PC-9 (cell line): ENCODE results near the gene RUVBL2. TPM values are rescaled to one million over a fixed set of nuclear protein-coding genes. Genes with fewer than 3 reads are reported as not detected.
A peak's percentile ranks its signal among the peaks of the same experiment; 100 is the strongest.

Source experiments
- BruUV-seq: library from RNA; stranded (reverse); fragments of 400-500 nt; replicated peaks from 2 replicates; lab custom pipeline; 2021; lab: Mats Ljungman, UMichigan
- CTCF ChIA-PET: fragments of 300-600 bp; sonication (Branson Sonifier 250); formaldehyde crosslinking; loops from one replicate; lab custom pipeline; 2022; ENCODE audit warnings: antibody characterized with exemption; lab: Charles Lee
- POLR2A ChIA-PET: fragments of 300-600 bp; sonication (Branson Sonifier 250); formaldehyde crosslinking; loops from one replicate; lab custom pipeline; 2022; ENCODE audit warnings: antibody characterized with exemption; ENCODE audit not compliant: unreplicated experiment; lab: Charles Lee
- DNase-seq, 2 experiments: peaks; one replicate each; pipeline versions ENCODE4 v3.0.0 to v3.0.0-alpha.2; 2015 to 2022; ENCODE audit warnings: mixed read lengths in 1 of 2
- H2AFZ ChIP-seq: fragments of 200-600 bp; sonication (generic); 2 replicates; pipeline ENCODE4 v1.8.1; 2017; ENCODE audit warnings: antibody characterized with exemption
- H3F3A ChIP-seq: fragments of 200-600 bp; sonication (generic); 2 replicates; pipeline ENCODE4 v1.8.1; 2017; ENCODE audit warnings: antibody characterized with exemption, mild to moderate bottlenecking, low read depth; ENCODE audit not compliant: insufficient read depth
- H3K27ac ChIP-seq: fragments of 200-600 bp; sonication (generic); 2 replicates; pipeline ENCODE4 v1.6.1; 2016; ENCODE audit warnings: mixed run types
- H3K27me3 ChIP-seq: fragments of 200-600 bp; sonication (generic); 2 replicates; pipeline ENCODE4 v1.6.1; 2016; ENCODE audit warnings: low read depth, mixed run types; ENCODE audit not compliant: insufficient read depth
- H3K36me3 ChIP-seq: fragments of 200-600 bp; sonication (generic); 2 replicates; pipeline ENCODE4 v1.6.1; 2016; ENCODE audit warnings: low read depth, mixed run types
- H3K4me1 ChIP-seq: fragments of 200-600 bp; sonication (generic); replicated peaks from 2 replicates; pipeline ENCODE4 v1.6.1; 2016; ENCODE audit warnings: mixed run types; ENCODE audit not compliant: insufficient read depth
- H3K4me2 ChIP-seq: fragments of 200-600 bp; sonication (generic); 2 replicates; pipeline ENCODE4 v1.6.1; 2017; ENCODE audit warnings: mixed run types
- H3K4me3 ChIP-seq: fragments of 200-600 bp; sonication (generic); 2 replicates; pipeline ENCODE4 v1.6.1; 2016; ENCODE audit warnings: mixed run types
- H3K79me2 ChIP-seq: fragments of 200-600 bp; sonication (generic); 2 replicates; pipeline ENCODE4 v1.6.1; 2017; ENCODE audit warnings: low read depth, mixed run types
- H3K9me2 ChIP-seq: fragments of 200-600 bp; sonication (generic); 2 replicates; pipeline ENCODE4 v1.8.1; 2017; ENCODE audit warnings: mild to moderate bottlenecking; ENCODE audit not compliant: insufficient read depth
- H3K9me3 ChIP-seq: fragments of 200-600 bp; sonication (generic); 2 replicates; pipeline ENCODE4 v1.8.1; 2016; ENCODE audit warnings: low read depth; ENCODE audit not compliant: insufficient read depth
- H4K20me1 ChIP-seq: fragments of 200-600 bp; sonication (generic); 2 replicates; pipeline ENCODE4 v1.8.1; 2017; ENCODE audit not compliant: insufficient read depth
- CTCF ChIP-seq: fragments of 200-600 bp; sonication (generic); conservative IDR thresholded peaks from 2 replicates; pipeline ENCODE4 v1.6.1; 2017; ENCODE audit warnings: mixed run types, antibody characterized with exemption, mild to moderate bottlenecking, moderate library complexity
- EZH2 ChIP-seq: fragments of 200-600 bp; sonication (generic); IDR thresholded peaks from 2 replicates; pipeline ENCODE4 v1.8.0; 2017; ENCODE audit warnings: antibody characterized with exemption, low read depth
- intact Hi-C: fragments of 100-400 bp; cut with micrococcal nuclease; formaldehyde crosslinking; loops from one replicate; pipeline ENCODE4 v1.10.0; 2022; ENCODE audit not compliant: unreplicated experiment
- total RNA-seq: library from RNA; stranded (reverse); gene quantifications from 2 replicates; pipeline ENCODE4 v1.2.3, GENCODE V29; 2021

Gene RUVBL2
- total RNA-seq, 1 experiment from 2014 or later = 179 TPM

- Histone ChIP-seq H3K36me3 (peaks cover 18% of the 10 kb centered on the region), H3K4me1 (peaks cover 28% of the 10 kb centered on the region), H3F3A (peaks cover 69% of the 10 kb centered on the region), H3K9me3 (no peaks in the 10 kb centered on the region), H3K79me2 (peaks cover 33% of the 10 kb centered on the region), H3K9me2 (no peaks in the 10 kb centered on the region), H3K4me3 (peak overlapping the region; percentile 84; the same call in 1 of the 2 replicates), H4K20me1 (peaks cover 22% of the 10 kb centered on the region), H3K27me3 (no peaks in the 10 kb centered on the region), H2AFZ (no peak overlapping the region), H3K4me2 (peak overlapping the region; percentile 84), H3K27ac (peak overlapping the region; percentile 37)
- peak in 1 of 2 experiments; percentile 38 for DNase-seq
- BruUV-seq = no TSS peak
- ChIA-PET POLR2A (interaction anchor here (0.5 to 1.0 kb wide), 10 partner anchors 12 to 317 kb away, joined by 3 to 17 read pairs (median 4); partner anchors contain the start of genes GYS1, HSD17B14 and RUVBL2), CTCF (no interaction called here)
- intact Hi-C loops = loop anchor here (5.0 to 10.0 kb wide), 2 partner anchors 320 to 483 kb away; partner anchors contain the start of gene CA11
- TF ChIP-seq EZH2 (no peak), CTCF (no peak)
These were observed 26.1 kb upstream of the RUVBL2 start for GRCh38 chr19:48967346-48968178.

GRCh38 chr19:48968179-48968661 is 25.5 kb upstream of the RUVBL2 start:
- Histone ChIP-seq H3K36me3 (peaks cover 18% of the 10 kb centered on the region), H3K27ac (peak overlapping the region; percentile 37; the same call in 1 of the 2 replicates), H2AFZ (no peak overlapping the region), H3F3A (peaks cover 67% of the 10 kb centered on the region), H3K9me3 (no peaks in the 10 kb centered on the region), H4K20me1 (peaks cover 22% of the 10 kb centered on the region), H3K9me2 (no peaks in the 10 kb centered on the region), H3K4me1 (peaks cover 27% of the 10 kb centered on the region), H3K79me2 (peaks cover 33% of the 10 kb centered on the region), H3K27me3 (no peaks in the 10 kb centered on the region), H3K4me3 (no peak overlapping the region), H3K4me2 (peak overlapping the region; percentile 84; the same call in 1 of the 2 replicates)
- CTCF ChIA-PET = no interaction called here
- no TSS peak for BruUV-seq
- POLR2A ChIA-PET = interaction anchor here (0.6 to 1.0 kb wide), 5 partner anchors 11 to 81 kb away, joined by 3 to 5 read pairs (median 3); partner anchors contain the start of gene RUVBL2
- DNase-seq = no peak
- intact Hi-C loops = loop anchor here (5.0 to 10.0 kb wide), 2 partner anchors 321 to 483 kb away; partner anchors contain the start of gene CA11
- TF ChIP-seq CTCF (no peak), EZH2 (no peak)

- ChIA-PET CTCF (no interaction called here), POLR2A (interaction anchor here (0.7 to 1.0 kb wide), 2 partner anchors 24 to 82 kb away, joined by 3 to 4 read pairs; no protein-coding TSS in a partner anchor)
- no peaks in the 10 kb centered on the region for H3K9me2 ChIP-seq
- BruUV-seq = no TSS peak
- peaks cover 22% of the 10 kb centered on the region for H4K20me1 ChIP-seq
- no peaks in the 10 kb centered on the region for H3K27me3 ChIP-seq
- H2AFZ ChIP-seq = no peak overlapping the region
- TF ChIP-seq CTCF (no peak), EZH2 (no peak)
- H3K4me3 ChIP-seq = no peak overlapping the region
- H3K9me3 ChIP-seq = no peaks in the 10 kb centered on the region
- H3K36me3 ChIP-seq = peaks cover 22% of the 10 kb centered on the region
- H3K27ac ChIP-seq = no peak overlapping the region
- peaks cover 61% of the 10 kb centered on the region for H3F3A ChIP-seq
- intact Hi-C loops = loop anchor here (5.0 to 10.0 kb wide), 2 partner anchors 322 to 484 kb away; partner anchors contain the start of gene CA11
- peaks cover 21% of the 10 kb centered on the region for H3K4me1 ChIP-seq
- H3K79me2 ChIP-seq = peaks cover 33% of the 10 kb centered on the region
- DNase-seq = no peak
- no peak overlapping the region for H3K4me2 ChIP-seq
These were observed 24.9 kb upstream of the RUVBL2 start for GRCh38 chr19:48968813-48969218.
